GM12878 (cell line): ENCODE results near the gene TJP1. TPM values are rescaled to one million over a fixed set of nuclear protein-coding genes. Genes with fewer than 3 reads are reported as not detected.

Experiments used
- ATAC-seq: fragments of 200-7000 bp; cut with Tn5 transposase; 3 replicates; pipeline ENCODE4 v1.9.1; 2020; ENCODE audit warnings: mild to moderate bottlenecking, moderate library complexity
- BruUV-seq: library from RNA; stranded (reverse); fragments of 400-500 nt; replicated peaks from 2 replicates; lab custom pipeline; 2021; lab: Mats Ljungman, UMichigan
- CTCF ChIA-PET: fragments of 300-600 bp; sonication (Branson Sonifier 250); formaldehyde crosslinking; extraction: SDS; loops from one replicate; lab custom pipeline; 2021; ENCODE audit warnings: inconsistent platforms; lab: Yijun Ruan, JAX
- POLR2A ChIA-PET: fragments of 350-600 bp; formaldehyde crosslinking; extraction: SDS; loops from one replicate; lab custom pipeline; 2021; ENCODE audit warnings: inconsistent platforms; lab: Charles Lee
- RAD21 ChIA-PET: fragments of 300-600 bp; sonication (Branson Sonifier 250); formaldehyde crosslinking; loops from one replicate; lab custom pipeline; 2023; ENCODE audit warnings: antibody characterized with exemption; ENCODE audit not compliant: unreplicated experiment; lab: Charles Lee
- SMC1A ChIA-PET: fragments of 300-600 bp; sonication (Branson Sonifier 250); formaldehyde crosslinking; loops from one replicate; lab custom pipeline; 2023; ENCODE audit not compliant: unreplicated experiment, uncharacterized antibody; lab: Charles Lee
- DNase-seq: peaks from one replicate; pipeline ENCODE4 v3.0.0-alpha.2; 2011; ENCODE audit warnings: low read depth, low spot score
- FAIRE-seq: peaks from 3 replicates; lab custom pipeline; 2011; peaks lifted over from hg19 to GRCh38; lab: Jason Lieb, UNC
- H2AFZ ChIP-seq: 2 replicates; pipeline ENCODE4 v1.6.0; 2011; ENCODE audit warnings: low read depth, low read length, control low read depth; ENCODE audit not compliant: control insufficient read depth
- H3K27ac ChIP-seq: 2 replicates; pipeline ENCODE4 v1.5.1; 2011; ENCODE audit warnings: control low read depth; ENCODE audit not compliant: control insufficient read depth, insufficient read depth
- H3K27me3 ChIP-seq, 2 experiments: replicated peaks in 1 of 2; 2 replicates each; pipeline versions ENCODE4 v1.6.0 to v1.6.1; 2011; ENCODE audit warnings: low read length in 1 of 2; ENCODE audit not compliant: control insufficient read depth in 2 of 2, insufficient read depth in 2 of 2
- H3K36me3 ChIP-seq, 2 experiments: 2 replicates each; pipeline ENCODE4 v1.5.1; 2011; ENCODE audit warnings: low read length in 1 of 2; ENCODE audit not compliant: control insufficient read depth in 2 of 2, insufficient read depth in 2 of 2
- H3K4me1 ChIP-seq: 2 replicates; pipeline ENCODE4 v1.6.1; 2011; ENCODE audit warnings: mild to moderate bottlenecking, low read length, moderate library complexity, mixed read lengths; ENCODE audit not compliant: control insufficient read depth, insufficient read depth
- H3K4me2 ChIP-seq: 2 replicates; pipeline ENCODE4 v1.6.0; 2011; ENCODE audit warnings: control low read depth; ENCODE audit not compliant: control insufficient read depth, insufficient read depth
- H3K4me3 ChIP-seq: fragments of 200-600 bp; sonication (generic); 2 replicates; pipeline ENCODE4 v1.5.1; 2016
- H3K79me2 ChIP-seq: 2 replicates; pipeline ENCODE4 v1.6.0; 2011; ENCODE audit warnings: low read length; ENCODE audit not compliant: control insufficient read depth, insufficient read depth
- H3K9ac ChIP-seq: 2 replicates; pipeline ENCODE4 v1.8.0; 2011; ENCODE audit warnings: low read length, control low read depth, mixed read lengths; ENCODE audit not compliant: control insufficient read depth, insufficient read depth
- H3K9me3 ChIP-seq: replicated peaks from 3 replicates; pipeline ENCODE4 v1.5.1; 2011; ENCODE audit warnings: mild to moderate bottlenecking, low read length; ENCODE audit not compliant: control insufficient read depth, insufficient read depth
- H4K20me1 ChIP-seq: 2 replicates; pipeline ENCODE4 v1.6.0; 2011; ENCODE audit not compliant: control insufficient read depth, insufficient read depth
- ATF3 ChIP-seq: IDR thresholded peaks from 2 replicates; pipeline ENCODE4 v1.6.1; 2011; ENCODE audit warnings: low read depth, mild to moderate bottlenecking, low read length, moderate library complexity, borderline replicate concordance; ENCODE audit errors: extremely low read depth
- ATF7 ChIP-seq: fragments of 450-650 bp; IDR thresholded peaks from 2 replicates; pipeline ENCODE4 v1.6.1; 2016; ENCODE audit warnings: low read depth, mild to moderate bottlenecking
- CHD1 ChIP-seq: IDR thresholded peaks from 2 replicates; pipeline ENCODE4 v1.6.1; 2012; ENCODE audit warnings: low read depth, low read length, improper control_type of control experiment
- KLF5 ChIP-seq: fragments of 450-650 bp; IDR thresholded peaks from 2 replicates; pipeline ENCODE4 v1.6.1; 2014; ENCODE audit warnings: mild to moderate bottlenecking; ENCODE audit not compliant: partially characterized antibody
- LARP7 ChIP-seq: fragments of 450-650 bp; IDR thresholded peaks from 2 replicates; pipeline ENCODE4 v1.6.1; 2017; ENCODE audit warnings: mild to moderate bottlenecking
- NFXL1 ChIP-seq: fragments of 450-650 bp; IDR thresholded peaks from 2 replicates; pipeline ENCODE4 v1.6.1; 2017; ENCODE audit warnings: antibody characterized with exemption, mild to moderate bottlenecking, borderline replicate concordance
- NFYA ChIP-seq: IDR thresholded peaks from 2 replicates; pipeline ENCODE4 v1.6.1; 2011; ENCODE audit warnings: low read depth, mild to moderate bottlenecking, low read length, improper control_type of control experiment, borderline replicate concordance
- NFYB ChIP-seq: IDR thresholded peaks from 2 replicates; pipeline ENCODE4 v1.6.1; 2011; ENCODE audit warnings: low read depth, mild to moderate bottlenecking, low read length, improper control_type of control experiment, moderate library complexity; ENCODE audit not compliant: insufficient read depth
- RUNX3 ChIP-seq: IDR thresholded peaks from 2 replicates; pipeline ENCODE4 v1.6.1; 2012; ENCODE audit warnings: low read length, inconsistent platforms
- STAT1 ChIP-seq: fragments of 450-650 bp; conservative IDR thresholded peaks from 2 replicates; pipeline ENCODE4 v1.6.1; 2014; ENCODE audit warnings: antibody characterized with exemption, mild to moderate bottlenecking
- ZSCAN29 ChIP-seq: fragments of 450-650 bp; IDR thresholded peaks from 2 replicates; pipeline ENCODE4 v1.6.1; 2017; ENCODE audit warnings: mild to moderate bottlenecking, moderate library complexity
- WGBS: methylation state at CpG from one replicate; pipeline ENCODE4 v1.1.6; 2016; ENCODE audit warnings: low lambda C conversion rate; ENCODE audit not compliant: insufficient replicate concordance, insufficient coverage; ENCODE audit errors: missing lambda C conversion rate; 5-methylcytosine and 5-hydroxymethylcytosine counted together
- in situ Hi-C: fragments of 300-500 bp; cut with MboI; formaldehyde crosslinking; loops from 9 replicates; pipeline ENCODE4 v1.14.3; 2018; ENCODE audit warnings: mixed read lengths
- intact Hi-C: fragments of 100-400 bp; cut with micrococcal nuclease; formaldehyde crosslinking; loops from one replicate; pipeline ENCODE4 v1.14.2; 2022; ENCODE audit not compliant: unreplicated experiment
- polyA plus RNA-seq, 11 experiments: library from polyadenylated mRNA; depleted of rRNA in 4 of 11; unstranded in 6 of 11; stranded (reverse) in 5 of 11; fragments of >200 nt; fragmentation: Nextera tagmentation in 4 of 11; fragmentation: Illumina TruSeq in 1 of 11; extraction: Ambion mirVana in 4 of 11; extraction: Trizol in 1 of 11; gene quantifications; 1 replicate in 1 of 11; 2 replicates in 10 of 11; pipeline versions ENCODE4 v1.2.1 to v1.2.3, GENCODE V29; 2011 to 2016; ENCODE audit warnings: inconsistent platforms in 2 of 11, missing spikeins in 2 of 11, low read depth in 1 of 11
- total RNA-seq, 4 experiments: library from RNA; depleted of rRNA in 3 of 4; stranded (reverse); fragments of >200 nt in 3 of 4; fragmentation: Illumina TruSeq in 1 of 4; extraction: Trizol in 1 of 4; gene quantifications; 2 replicates each; pipeline versions ENCODE4 v1.2.1 to v1.2.3, GENCODE V29; 2013 to 2021

The TJP1 gene
- total and polyA plus RNA-seq, 10 of the 15 experiments (the other 5 are each of a cell fraction or from before 2014, with no cell fraction given): 0.01 to 0.49 (median 0.08) TPM; not detected in 7

- TF ChIP-seq STAT1 (no peak), KLF5 (no peak), NFXL1 (no peak), ATF7 (no peak), CHD1 (no peak)
Measured at GRCh38 chr15:29813009-29813408, 9.3 kb downstream of the TJP1 start (continued).

GRCh38 chr15:29812384-29812694 is 9.9 kb downstream of the TJP1 start:
- no peak for ATAC-seq
- DNase-seq: no peak
- Histone ChIP-seq H3K27ac (no peak overlapping the region), H4K20me1 (no peaks in the 10 kb centered on the region), H3K4me2 (no peak overlapping the region), H3K4me3 (no peak overlapping the region), H3K79me2 (no peaks in the 10 kb centered on the region), H3K9me3 (no peaks in the 10 kb centered on the region), H3K9ac (no peak overlapping the region), H3K27me3 (no peaks in the 10 kb centered on the region), H3K4me1 (no peaks in the 10 kb centered on the region), H2AFZ (no peak overlapping the region), H3K36me3 (no peaks in the 10 kb centered on the region)
- no TSS peak for BruUV-seq
- RAD21 ChIA-PET: no interaction called here
- no peak for FAIRE-seq
- POLR2A ChIA-PET: no interaction called here
- SMC1A ChIA-PET: no interaction called here
- in situ Hi-C loops: no loop called here
- 14% methylated on average over 2 of the region's 2 CpGs for WGBS
- no peak for TF ChIP-seq LARP7
- TF ChIP-seq RUNX3: no peak
- TF ChIP-seq NFYB: no peak
- no peak for TF ChIP-seq NFYA
- no peak for TF ChIP-seq ATF3
- no peak for TF ChIP-seq ZSCAN29
- intact Hi-C loops: no loop called here
- CTCF ChIA-PET: no interaction called here
